CD4-positive, alpha-beta T cell treated with Interleukin-15 for 4 hours (primary cell): ENCODE results near the gene SIK2.
"Not testable (repeated sequence)": the region's sequence is repeated elsewhere in the genome, so short reads cannot be mapped to it uniquely, and the experiment has no call there.

Experiments used
- DNase-seq: peaks from one replicate; pipeline ENCODE4 v3.0.0-alpha.2; 2020; ENCODE audit warnings: low spot score

The SIK2 gene

GRCh38 chr11:111698852-111699559 is 96.8 kb downstream of the SIK2 start:
- DNase-seq = no peak

- no peak for DNase-seq
These were observed 97.4 kb downstream of the SIK2 start for GRCh38 chr11:111699579-111700156.

- no peak for DNase-seq
These were observed 97.9 kb downstream of the SIK2 start for GRCh38 chr11:111700162-111700561.

- DNase-seq = no peak
These were observed 100.4 kb downstream of the SIK2 start for GRCh38 chr11:111702623-111703022.

GRCh38 chr11:111703576-111703975 is 101.3 kb downstream of the SIK2 start:
- no peak for DNase-seq

GRCh38 chr11:111707039-111707690 is 104.9 kb downstream of the SIK2 start:
- no peak for DNase-seq

GRCh38 chr11:111707691-111708067 is 105.4 kb downstream of the SIK2 start:
- no peak for DNase-seq

GRCh38 chr11:111714522-111714921 is 112.3 kb downstream of the SIK2 start:
- no peak for DNase-seq

- DNase-seq = no peak
These were observed 113.0 kb downstream of the SIK2 start for GRCh38 chr11:111715142-111715816.

- not testable (repeated sequence) for DNase-seq
These were observed 115.4 kb downstream of the SIK2 start for GRCh38 chr11:111717660-111718059.

GRCh38 chr11:111718436-111718835 is 116.2 kb downstream of the SIK2 start:
- no peak for DNase-seq

GRCh38 chr11:111718859-111719258 is 116.6 kb downstream of the SIK2 start:
- DNase-seq = no peak

GRCh38 chr11:111719379-111719778 is 117.1 kb downstream of the SIK2 start:
- DNase-seq = no peak

- no peak for DNase-seq
These were observed 118.7 kb downstream of the SIK2 start for GRCh38 chr11:111720801-111721494.

GRCh38 chr11:111722501-111722900 is 120.3 kb downstream of the SIK2 start:
- no peak for DNase-seq

- no peak for DNase-seq
These were observed 121.3 kb downstream of the SIK2 start for GRCh38 chr11:111723595-111723994.

- DNase-seq = no peak
These were observed 122.4 kb downstream of the SIK2 start for GRCh38 chr11:111724615-111725129.

- no peak for DNase-seq
These were observed 123.4 kb downstream of the SIK2 start for GRCh38 chr11:111725621-111726020.

GRCh38 chr11:111726301-111726713 is 124.1 kb downstream of the SIK2 start:
- DNase-seq = no peak

- no peak for DNase-seq
These were observed 125.2 kb downstream of the SIK2 start for GRCh38 chr11:111727431-111727830.

- DNase-seq = no peak
These were observed 127.0 kb downstream of the SIK2 start for GRCh38 chr11:111729071-111729830.
